Measurements from ENCODE around the gene ACACB. TPM values are rescaled to one million over a fixed set of nuclear protein-coding genes. Genes with fewer than 3 reads are reported as not detected.
A peak's percentile ranks its signal among the peaks of the same experiment; 100 is the strongest.

The ACACB gene
- total RNA-seq (2022) (1.0 and 1.3 TPM in 2 replicates), Bru-seq, nascent RNA (percentile 28 among the genes with signal in this experiment), BruChase-seq, experiment 1, labeled RNA remaining after a 6-hour chase (percentile 30 among the genes with signal in this experiment), BruChase-seq, experiment 2, labeled RNA remaining after a 2-hour chase (percentile 30 among the genes with signal in this experiment)
- long read RNA-seq = 0 reads

DNA sequence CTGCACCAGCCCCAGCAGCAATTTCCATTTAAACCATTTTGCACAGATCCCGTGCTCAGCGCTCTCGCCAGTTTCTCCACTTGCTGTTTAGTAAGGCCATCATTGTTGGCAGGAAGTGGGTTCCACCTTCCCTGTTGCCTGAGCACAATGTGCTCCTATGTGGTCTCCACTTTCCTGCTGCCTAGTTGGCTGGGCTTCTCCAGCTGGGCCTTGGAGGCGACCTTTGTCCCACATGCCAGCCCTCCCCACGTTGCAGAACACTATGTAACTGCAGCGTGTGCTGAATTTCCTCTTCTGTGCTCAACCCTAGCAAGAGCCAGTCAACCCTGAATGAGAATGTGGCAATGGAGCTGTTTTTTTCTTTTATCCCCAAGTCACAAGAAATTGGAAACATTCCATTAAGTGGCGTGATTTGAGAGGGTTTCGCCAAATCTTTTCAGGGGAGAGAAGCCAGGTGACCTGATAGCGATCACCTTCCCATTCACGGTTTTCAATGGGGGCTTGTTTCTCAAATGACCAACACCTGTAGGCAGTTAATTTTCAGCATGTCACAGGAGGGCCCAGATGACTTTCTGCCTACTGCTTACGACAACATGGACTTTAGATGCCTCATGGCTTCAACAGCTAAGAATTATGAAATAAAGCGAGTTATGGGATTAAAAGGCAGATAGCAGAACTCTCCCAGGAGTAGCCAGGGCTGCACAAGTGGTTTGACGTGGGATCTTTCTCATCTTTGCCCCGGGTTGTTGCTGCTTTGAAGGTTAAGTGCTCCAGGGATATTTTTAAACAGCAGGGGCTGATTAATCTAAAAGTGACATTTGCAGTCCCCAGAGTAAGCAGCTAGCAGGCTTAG is at the start of gene ACACB:
ACACB (plus strand) TSS at position 830 of the 853 bp plus-strand sequence. CDS start 22,819 bp downstream, outside the sequence.
- H3K4me3 Mint-ChIP-seq (ENCODE audit: unreplicated experiment) = no peak within 1 kb of the TSS
- H3K36me3 Mint-ChIP-seq (ENCODE audit: insufficient read depth, unreplicated experiment) = peaks cover under 1% of the 10 kb centered on the region
- H3K27me3 Mint-ChIP-seq (ENCODE audit: insufficient read depth, unreplicated experiment) = no peaks in the 10 kb centered on the region
- no peak within 1 kb of the TSS for H3K27ac Mint-ChIP-seq (ENCODE audit: low read depth, unreplicated experiment)
- intact Hi-C loops (cut with micrococcal nuclease) = no loop called here
- no peaks in the 10 kb centered on the region for H3K9me3 Mint-ChIP-seq (ENCODE audit: unreplicated experiment)
- TF ChIP-seq CTCF (IDR thresholded peaks at IDR 0.05; ENCODE audit: unreplicated experiment) = no peak
- POLR2A ChIA-PET = no interaction called here
- no peak for DNase-seq (ENCODE audit: unreplicated experiment)
- CTCF ChIA-PET = interaction anchor here (0.6 to 1.9 kb wide), 5 partner anchors 120 to 291 kb away, joined by 3 to 7 read pairs (median 3); no protein-coding TSS in a partner anchor
- no peaks in the 10 kb centered on the region for H3K4me1 Mint-ChIP-seq (ENCODE audit: insufficient read depth, unreplicated experiment)
- no TSS peak for BruUV-seq (replicated peaks)

DNA sequence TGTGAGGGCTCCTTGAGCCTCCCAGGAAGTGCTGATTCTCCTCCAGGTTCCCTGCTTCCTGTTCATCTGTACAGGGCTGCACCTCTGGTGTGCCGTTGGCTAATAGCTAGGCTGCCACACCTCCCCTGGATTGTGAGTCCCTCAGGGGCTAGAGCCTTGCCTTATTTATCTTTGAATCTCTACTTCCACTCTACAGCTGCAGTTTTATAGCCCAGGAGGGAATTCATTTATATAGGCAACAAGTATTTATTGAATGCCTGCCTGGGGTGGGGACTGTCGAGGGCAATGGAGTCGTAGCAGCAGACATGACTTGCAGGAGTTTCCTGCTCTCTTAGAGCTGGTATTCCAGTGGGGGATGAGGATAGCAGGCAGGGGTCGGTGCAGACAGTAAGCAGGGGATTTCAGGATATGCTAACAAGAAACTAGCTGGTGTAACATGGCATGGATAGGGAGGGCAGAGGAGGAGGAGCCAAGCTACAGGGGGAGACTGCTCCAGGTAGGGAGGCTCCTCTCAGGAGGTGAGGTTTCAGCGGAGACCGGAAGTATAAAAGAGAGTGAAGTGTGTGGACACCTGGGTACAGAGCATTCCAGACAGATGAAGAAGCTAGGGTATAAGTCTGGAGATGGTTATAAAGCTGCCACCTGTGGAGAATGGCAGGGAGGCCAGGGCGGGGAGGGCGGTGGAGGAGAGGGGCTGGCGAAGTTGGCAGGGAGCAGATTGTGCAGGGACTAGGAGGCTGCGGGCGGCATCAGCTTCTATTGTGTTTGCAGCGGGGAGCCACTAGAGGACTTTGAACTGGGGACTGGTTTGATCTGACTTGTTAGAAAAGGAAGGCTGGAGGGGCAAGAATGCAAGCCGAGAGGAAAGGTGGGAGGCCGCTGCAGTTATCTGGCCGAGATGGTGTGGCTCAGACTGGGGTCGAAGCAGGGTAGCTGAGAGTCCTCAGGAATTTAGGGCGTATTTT is 46.8 kb upstream of the ACACB start:
- DNase-seq (ENCODE audit: unreplicated experiment) = no peak
- ChIA-PET POLR2A (interaction anchor here (1.2 kb wide), 1 partner anchor 112 kb away, joined by 3 read pairs; no protein-coding TSS in a partner anchor), CTCF (interaction anchor here (0.5 to 1.2 kb wide), 4 partner anchors 23 to 901 kb away, joined by 3 to 5 read pairs (median 3); partner anchors contain the start of gene ALKBH2)
- H3K4me3 Mint-ChIP-seq (ENCODE audit: unreplicated experiment) = no peak overlapping the region
- no peak overlapping the region for H3K27ac Mint-ChIP-seq (ENCODE audit: low read depth, unreplicated experiment)
- no peaks in the 10 kb centered on the region for H3K4me1 Mint-ChIP-seq (ENCODE audit: insufficient read depth, unreplicated experiment)
- H3K27me3 Mint-ChIP-seq (ENCODE audit: insufficient read depth, unreplicated experiment) = no peaks in the 10 kb centered on the region
- no TSS peak for BruUV-seq (replicated peaks)
- no peak for TF ChIP-seq CTCF (IDR thresholded peaks at IDR 0.05; ENCODE audit: unreplicated experiment)
- H3K9me3 Mint-ChIP-seq (ENCODE audit: unreplicated experiment) = no peaks in the 10 kb centered on the region
- intact Hi-C loops (cut with micrococcal nuclease) = no loop called here
- peaks cover 42% of the 10 kb centered on the region for H3K36me3 Mint-ChIP-seq (ENCODE audit: insufficient read depth, unreplicated experiment)

- H3K4me1 Mint-ChIP-seq (ENCODE audit: insufficient read depth, unreplicated experiment) = no peaks in the 10 kb centered on the region
- no peaks in the 10 kb centered on the region for H3K9me3 Mint-ChIP-seq (ENCODE audit: unreplicated experiment)
- peaks cover 50% of the 10 kb centered on the region for H3K36me3 Mint-ChIP-seq (ENCODE audit: insufficient read depth, unreplicated experiment)
- H3K27me3 Mint-ChIP-seq (ENCODE audit: insufficient read depth, unreplicated experiment) = no peaks in the 10 kb centered on the region
- no peak overlapping the region for H3K4me3 Mint-ChIP-seq (ENCODE audit: unreplicated experiment)
- intact Hi-C loops (cut with micrococcal nuclease) = no loop called here
- TF ChIP-seq CTCF (IDR thresholded peaks at IDR 0.05; ENCODE audit: unreplicated experiment) = no peak
- ChIA-PET CTCF (no interaction called here), POLR2A (no interaction called here)
- no peak for DNase-seq (ENCODE audit: unreplicated experiment)
- BruUV-seq (replicated peaks) = no TSS peak
- H3K27ac Mint-ChIP-seq (ENCODE audit: low read depth, unreplicated experiment) = no peak overlapping the region
These were observed 41.5 kb upstream of the ACACB start for GRCh38 chr12:109074866-109075265.

Measured in MCF 10A (cell line).